Stimulated activated CD4-positive, alpha-beta T cell treated with anti-CD3 and anti-CD28 coated beads, Interleukin-4, amount 100 ng/mL, for 24 hours (primary cell): Measurements from ENCODE around the gene KIAA0586.
"Not testable (repeated sequence)": the region's sequence is repeated elsewhere in the genome, so short reads cannot be mapped to it uniquely, and the experiment has no call there.

Experiments used
- DNase-seq: peaks from one replicate; pipeline ENCODE4 v3.0.0-alpha.2; 2020

KIAA0586 gene

DNA sequence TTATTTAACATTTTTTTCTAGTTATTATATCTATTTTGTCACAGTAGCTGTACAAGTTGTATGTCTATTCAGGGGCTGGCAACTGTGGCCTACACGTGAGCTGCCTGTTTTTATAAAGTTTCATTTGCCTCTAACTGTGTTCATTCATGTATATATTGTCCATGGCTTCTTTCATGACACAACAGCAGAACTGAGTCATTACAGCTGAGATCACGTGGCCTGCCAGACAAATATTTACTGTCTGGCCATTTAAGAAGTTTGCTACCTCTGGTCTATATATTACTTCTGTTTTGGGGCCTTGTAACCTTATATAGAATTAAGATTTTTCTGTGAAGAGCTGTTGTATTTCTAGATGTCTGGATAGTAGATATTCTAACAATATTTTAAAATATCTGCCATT is 37.9 kb downstream of the KIAA0586 start:
- no peak for DNase-seq

DNA sequence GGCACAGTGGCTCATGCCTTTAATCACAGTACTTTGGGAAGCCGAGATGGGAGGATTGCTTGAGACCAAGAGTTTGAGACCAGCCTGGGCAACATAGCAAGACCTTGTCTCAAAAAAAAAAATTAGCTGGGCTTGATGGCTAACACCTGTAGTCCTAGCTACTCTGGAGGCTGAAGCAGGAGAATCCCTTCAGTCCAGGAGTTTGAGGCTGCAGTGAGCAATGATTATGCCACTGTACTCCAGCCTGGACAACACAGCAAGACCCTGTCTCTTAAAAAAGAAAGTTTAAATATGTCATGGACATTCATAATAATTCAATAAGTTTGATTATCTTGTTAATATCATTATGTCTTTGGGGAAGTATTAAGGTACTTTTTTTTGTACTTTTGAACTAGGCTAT is 38.9 kb downstream of the KIAA0586 start:
- no peak for DNase-seq

DNA sequence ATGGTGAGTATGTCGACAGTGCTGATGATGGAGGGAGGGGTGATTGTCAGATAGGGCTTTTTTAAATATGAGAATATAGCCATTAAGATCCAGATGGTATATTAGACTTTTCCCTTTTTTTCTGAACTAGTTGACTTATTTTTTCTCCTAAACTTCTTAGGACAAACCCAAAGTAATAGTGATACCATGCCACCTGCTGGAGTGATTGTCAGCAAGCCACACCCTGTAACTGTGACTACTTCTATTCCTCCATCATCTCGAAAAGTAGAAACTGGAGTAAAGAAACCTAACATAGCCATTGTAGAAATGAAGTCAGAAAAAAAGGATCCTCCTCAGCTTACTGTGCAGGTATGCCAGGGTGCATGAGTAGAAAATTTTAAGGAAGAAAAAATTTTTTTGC is 40.1 kb downstream of the KIAA0586 start:
- no peak for DNase-seq

DNA sequence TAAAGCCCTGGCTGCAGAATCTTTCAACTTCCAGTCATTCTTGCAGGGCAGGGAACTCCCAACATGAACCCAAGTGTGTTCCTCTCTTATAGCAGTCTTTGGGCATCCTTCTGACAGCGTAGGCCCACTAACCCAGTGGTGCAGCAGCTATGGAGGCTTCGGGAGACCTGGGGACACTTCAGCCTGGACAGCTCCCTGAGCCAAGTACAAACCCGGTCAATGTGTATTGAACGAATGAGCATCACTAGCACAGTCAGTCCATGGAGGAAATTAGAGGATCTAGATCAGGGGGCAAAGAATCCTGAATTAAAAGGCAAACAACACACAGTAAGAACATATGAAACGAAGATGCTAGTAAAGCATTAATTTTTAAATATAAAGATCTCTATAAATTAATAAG is 41.8 kb downstream of the KIAA0586 start:
- no peak for DNase-seq

DNA sequence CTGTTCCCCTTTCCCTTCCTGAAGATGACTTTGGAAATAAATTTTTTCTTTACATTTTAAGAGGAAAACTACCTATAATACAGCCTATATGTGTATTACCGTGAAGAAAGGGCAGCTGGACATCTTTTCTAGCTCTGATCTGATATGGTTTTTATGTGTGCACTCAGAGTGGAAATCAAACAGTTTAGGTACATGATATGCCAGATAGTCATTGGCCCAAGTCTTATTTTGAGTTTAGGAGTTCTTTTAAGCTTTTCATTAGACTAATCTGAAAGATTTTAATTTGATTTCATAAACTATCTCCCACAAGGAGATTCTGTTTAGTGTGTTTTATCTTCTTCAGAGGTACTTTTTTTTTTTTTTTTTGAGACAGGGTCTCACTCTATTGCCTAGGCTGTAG is 48.8 kb downstream of the KIAA0586 start:
- DNase-seq, result no peak

DNA sequence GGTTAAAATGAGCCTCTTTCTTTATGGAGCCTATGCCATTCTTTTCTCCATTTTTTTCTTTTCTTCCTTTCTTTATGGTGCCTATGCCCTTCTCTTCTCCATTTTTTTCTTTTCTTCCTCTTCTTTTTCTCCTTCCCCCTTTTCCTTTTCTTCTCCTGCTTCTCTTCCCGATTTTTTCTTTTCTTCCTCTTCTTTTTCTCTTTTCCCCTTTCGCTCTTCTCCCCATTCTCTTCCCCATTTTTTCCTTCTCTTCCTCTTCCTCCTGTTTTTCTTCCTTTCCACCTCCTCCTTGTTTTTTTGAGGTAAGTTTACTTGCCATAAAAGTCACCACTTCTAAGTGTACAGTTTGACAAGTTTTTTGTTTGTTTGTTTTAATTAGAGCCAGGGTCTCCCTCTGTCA is 50.1 kb downstream of the KIAA0586 start:
- DNase-seq, result no peak

DNA sequence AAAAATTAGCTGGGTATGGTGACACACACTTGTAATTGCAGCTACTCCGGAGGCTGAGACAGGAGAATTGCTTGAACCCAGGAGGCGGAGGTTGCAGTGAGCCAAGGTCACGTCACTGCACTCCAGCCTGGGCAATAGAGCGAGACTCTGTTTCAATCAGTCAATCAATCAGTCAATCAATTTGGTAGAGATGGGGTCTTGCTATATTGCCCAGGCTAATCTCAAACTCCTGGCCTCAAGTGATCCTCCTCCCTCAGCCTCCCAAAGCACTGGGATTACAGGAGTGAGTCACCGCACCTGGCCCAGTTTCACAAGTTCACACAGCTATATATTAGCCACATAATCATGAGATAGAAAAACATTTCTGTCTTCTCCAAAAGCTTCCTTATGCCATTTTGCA is 50.8 kb downstream of the KIAA0586 start:
- DNase-seq, result not testable (repeated sequence)

DNA sequence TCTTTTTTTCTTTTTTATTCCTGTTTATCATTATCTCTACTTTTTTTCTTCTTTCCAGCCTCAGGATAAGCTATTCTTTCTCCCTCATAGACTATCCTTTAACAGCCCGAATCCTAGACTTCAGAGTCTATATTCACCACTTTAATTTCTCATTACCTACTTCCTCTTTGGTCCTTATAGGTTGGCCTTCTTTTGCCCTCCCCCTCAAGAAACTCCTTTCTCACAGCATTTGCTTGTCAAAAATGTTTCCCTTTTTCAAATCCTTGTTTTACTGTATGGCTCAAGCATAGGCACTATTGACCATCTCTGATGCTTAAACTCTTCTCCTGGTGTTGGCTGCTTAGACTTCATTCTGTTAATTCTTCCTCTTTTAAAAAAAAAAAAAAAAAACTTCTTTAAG is 52.5 kb downstream of the KIAA0586 start:
- DNase-seq, result no peak

DNA sequence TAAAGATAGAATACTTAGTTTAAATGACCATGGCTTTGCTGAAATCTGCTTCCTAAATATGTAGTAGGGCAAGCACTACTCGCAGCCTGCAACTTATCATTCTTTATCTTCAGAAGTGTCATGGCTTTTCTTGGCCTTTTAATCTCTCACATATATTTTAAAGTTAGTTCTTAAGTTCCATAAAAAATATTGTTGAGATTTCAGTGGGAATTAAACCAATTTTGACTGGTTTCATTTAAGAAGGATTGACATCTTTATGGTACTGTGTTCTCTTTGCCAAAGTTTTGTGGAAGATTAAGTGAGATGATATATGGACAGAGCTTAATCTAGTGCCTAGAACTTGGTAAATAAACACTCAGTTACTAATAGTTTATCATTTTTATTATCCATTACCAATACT is 56.7 kb downstream of the KIAA0586 start:
- no peak for DNase-seq

DNA sequence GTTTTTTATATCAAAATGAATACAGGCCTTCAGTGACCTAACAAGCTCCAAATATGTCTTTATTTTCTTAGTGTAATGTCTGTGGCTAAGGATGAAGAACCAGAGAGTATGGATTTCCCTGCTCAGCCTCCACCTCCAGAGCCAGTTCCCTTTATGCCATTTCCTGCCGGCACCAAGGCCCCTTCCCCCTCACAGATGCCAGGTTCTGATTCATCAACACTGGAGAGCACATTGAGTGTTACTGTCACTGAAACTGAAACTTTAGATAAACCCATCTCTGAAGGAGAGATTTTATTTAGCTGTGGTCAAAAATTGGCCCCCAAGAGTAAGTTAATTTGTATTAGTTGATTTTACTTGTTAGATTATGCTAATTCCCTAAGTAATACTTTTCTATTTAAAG is 61.0 kb downstream of the KIAA0586 start:
- DNase-seq, result no peak

DNA sequence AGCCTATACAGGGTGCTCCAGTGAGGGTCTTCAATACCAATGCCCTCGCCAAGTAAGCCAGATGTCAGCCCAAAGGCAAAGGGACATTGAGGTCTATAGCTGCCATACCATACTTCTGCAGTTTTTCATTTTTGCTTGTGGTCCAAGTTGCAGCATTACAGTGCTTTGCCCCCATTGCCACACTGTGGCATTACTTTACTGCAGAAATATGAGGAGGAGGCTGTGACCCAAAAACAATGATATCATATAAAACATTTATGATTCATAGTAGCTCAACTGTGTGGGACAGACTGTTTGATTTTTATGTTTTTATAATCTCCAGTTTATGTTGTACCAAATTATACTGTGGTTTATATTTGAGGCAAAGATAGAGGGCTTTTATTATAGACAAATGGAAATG is 64.1 kb downstream of the KIAA0586 start:
- no peak for DNase-seq

DNA sequence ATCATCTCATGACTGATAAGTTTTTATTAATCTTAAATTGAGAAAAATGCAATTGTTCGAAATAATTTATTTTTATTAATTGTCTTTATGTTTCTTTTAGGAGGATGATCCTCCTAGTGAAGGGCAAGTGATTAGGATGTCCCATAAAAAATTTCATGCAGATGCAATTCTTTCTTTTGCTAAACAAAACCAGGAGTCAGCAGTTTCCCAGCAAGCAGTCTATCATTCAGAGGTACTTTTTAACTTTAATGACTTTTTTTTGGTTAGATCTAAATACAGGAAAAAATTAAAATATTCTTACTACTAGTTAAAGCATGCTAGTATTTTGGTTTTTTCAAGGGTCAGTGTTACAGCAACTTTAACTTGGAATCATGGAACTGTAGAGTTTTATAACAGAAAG is 64.5 kb downstream of the KIAA0586 start:
- DNase-seq, result no peak

DNA sequence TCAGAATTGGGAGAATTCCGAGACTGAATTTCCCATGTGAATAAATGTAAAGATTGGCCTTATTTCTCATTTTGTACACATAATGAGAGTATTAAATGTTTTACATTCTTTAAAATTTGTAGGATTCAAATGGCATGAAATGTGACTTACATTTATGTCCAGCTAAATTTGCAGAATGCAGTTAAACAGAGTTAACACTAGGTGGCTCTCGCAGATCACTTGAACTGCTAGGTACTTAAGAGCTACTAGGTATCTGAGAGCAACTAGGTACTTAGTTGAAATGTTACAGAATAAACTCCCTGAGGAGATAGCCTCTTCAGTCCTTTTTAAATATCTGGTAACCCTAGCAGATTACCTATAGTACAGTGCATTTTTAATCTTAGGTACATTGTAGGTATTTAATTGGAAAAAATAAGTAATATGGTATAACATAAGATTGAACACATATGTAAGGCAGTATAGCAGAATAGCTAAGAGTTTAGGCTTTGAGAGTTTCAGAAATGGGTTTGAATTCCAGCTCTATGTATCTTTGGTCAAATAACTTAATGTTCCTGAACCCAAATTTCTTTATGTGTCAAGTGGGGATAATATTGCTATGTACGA is 73.8 kb downstream of the KIAA0586 start:
- peak; percentile 32 for DNase-seq

DNA sequence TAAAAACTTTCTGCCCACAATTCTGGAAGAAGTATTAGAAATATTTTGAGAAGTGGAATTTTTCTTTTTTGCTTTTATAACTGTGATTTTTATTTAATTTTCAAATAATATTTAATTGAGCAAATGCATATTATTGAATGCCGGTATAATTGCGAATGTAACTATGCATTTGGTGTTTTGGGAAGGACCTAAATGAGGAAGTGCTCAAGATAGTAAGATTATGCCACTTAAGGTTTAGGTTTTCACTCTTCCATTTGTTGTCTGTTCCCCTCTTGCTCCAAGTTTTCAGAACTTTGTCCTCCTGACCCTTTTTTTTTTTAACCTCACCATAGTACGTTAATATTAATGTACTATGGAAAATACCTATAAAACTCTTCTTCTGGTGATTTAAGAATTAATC is 85.8 kb downstream of the KIAA0586 start:
- DNase-seq, result no peak

DNA sequence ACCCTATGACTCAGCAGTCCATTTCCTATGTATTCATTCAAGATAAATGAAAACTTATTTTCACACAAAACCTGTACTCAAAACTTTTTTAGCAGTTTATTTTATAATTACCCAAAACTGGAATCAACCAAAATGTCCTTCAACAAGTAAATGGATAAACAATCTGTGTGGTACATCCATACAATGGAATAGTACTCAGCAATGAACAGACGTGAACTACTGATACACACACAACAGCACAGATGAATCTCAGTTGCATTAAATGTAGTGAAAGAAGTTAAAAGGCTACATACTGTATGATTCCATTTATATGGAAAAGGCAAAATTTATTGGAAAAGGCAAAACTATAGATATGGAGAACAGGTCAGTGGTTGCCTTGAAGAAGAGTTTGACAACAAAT is 90.1 kb downstream of the KIAA0586 start:
- no peak for DNase-seq

DNA sequence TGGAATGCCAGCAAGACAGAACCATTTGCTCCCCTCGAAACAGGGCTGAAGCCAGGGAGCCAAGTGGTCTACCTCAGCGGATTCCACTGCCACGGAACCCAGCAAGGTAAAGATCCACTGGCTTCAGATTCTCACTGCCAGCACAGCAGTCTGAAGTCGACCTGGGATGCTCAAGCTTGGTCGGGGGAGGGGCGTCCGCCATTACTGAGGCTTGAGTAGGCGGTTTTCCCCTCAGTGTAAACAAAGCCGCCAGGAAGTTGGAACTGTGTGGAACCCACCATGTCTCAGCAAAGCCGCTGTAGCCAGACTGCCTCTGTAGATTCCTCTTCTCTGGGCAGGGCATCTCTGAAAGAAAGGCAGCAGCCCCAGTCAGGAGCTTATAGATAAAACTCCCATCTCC is 98.2 kb downstream of the KIAA0586 start:
- not testable (repeated sequence) for DNase-seq

DNA sequence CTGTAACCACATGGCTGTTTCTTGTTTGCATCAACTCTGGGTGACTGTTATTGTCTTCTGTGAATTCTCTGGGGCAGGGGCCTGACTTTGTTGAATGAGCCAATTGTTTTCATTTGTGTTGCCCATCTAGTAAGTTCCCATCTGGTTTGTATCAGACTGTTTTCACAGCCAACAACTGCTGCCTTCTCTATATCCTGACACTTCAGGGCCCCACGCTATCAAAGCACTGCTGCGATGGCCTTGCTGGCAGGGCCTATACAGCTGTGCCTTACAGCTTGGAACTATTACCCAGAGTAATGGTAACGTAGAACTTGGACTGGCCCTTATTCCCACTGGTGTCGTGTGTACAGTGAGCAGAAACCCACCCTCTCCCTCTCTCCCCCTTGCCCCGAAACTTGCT is 105.9 kb downstream of the KIAA0586 start:
- DNase-seq, result no peak

DNA sequence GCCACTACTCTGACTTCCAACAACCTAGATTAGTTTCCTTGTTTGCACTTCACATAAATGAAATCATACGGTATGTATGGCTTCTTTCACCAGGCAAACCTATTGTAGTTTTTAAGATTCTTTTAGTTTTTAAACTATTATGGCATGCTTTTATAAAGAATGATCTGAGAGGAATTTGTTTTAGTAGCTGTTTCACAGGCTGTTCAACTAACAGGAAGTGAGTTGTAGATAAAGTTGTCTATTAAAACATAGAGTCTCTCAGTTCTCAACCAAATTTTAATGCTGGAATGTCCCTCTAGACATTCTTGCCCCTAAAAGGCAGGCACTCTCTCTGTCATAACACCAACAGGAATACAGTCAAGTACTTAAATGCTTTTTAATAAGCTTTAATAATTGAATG is 107.5 kb downstream of the KIAA0586 start:
- DNase-seq, result no peak

DNA sequence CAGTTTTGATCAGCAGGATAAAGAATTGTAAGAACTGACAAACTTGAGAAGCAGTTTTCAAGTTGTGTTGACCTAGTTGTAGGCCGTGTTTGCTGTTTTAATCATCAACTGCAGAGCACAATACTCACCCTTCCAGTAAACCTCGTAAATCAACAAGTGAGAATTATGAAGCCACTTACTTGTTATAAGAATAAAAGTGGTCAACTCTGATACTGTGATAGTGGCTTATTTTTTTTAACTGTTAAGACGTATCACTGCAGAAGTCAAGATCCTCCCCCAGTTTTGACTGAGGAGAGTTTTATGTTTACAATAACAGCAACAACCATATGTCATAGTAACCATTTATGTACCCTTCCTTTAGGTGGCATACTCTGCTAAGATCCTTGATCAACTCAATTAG is 109.5 kb downstream of the KIAA0586 start:
- no peak for DNase-seq

DNA sequence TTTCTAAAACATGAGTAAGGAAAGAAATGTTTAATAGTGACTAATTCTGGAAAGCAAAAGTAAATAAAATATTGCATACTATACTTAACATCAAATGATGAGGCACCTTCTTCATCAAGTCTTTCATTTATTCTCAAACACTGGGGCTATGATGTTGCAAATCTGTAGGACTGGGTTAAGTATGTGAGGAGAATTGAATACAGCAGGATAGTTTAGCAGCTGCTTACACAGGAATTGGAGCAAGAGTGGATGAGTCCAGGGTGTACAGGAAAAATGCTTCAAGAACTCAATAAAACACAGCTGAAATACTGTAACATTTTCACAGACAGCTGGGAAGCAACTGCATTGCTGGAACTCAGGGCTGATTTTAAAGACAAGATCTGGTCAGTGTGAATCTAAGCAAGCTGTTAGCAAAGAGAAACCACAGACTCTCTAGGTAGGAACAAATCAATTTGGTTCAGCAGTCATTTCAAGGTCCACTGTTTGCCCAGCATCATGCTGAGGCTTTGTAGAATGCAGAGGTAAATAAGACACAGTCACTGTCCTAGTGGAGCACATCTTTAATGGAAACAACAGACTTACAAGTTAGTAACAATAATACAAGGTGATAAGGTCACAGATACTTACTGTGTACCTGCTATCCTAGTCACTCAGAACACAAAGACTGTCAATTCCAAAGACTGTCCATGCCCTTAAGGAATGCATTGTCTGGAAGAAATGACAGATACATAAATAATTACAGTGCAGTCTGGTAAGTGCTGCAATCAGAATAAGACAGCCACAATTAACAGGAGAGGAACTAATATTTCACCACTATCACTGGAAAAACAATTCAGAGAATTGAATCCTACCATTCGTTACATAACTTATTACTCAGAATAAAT is 113.5 kb downstream of the KIAA0586 start:
- DNase-seq, result no peak

DNA sequence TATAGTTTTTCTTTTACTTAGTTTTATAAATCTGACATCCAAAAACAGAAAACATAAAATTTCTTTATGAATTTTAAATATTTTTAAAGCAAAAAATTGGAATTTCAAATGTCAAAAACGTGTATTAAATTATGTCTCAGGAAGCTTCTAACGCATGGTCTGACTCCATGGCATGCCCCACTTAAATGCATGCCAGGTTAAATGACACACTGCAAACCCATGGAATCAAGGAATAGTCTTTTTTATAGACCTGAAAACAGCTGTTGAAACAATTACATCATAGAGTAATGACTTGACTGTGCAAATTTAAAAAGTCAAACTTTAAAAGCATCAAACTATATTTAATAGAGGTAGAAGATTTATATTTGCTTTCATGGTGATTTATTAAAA is 114.1 kb downstream of the KIAA0586 start:
- DNase-seq, result no peak

DNA sequence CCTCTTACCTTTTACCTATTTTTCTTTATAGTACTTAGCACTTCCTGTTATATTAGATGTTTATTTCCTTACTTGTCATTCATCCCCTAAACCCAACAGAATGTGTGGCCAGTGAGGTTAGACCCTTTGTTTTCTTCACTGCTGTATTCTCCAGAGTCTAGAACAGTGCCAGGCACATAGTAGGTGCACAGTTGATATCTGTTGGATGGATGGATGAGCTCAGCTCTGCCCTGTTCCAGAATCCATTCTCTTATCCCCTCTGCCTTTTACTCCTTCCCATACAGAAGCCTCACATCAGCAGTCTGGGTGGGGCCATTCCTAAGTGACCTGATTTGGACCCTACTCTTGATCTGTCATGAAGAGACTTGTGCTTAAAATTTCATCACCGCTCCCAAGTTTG is 115.7 kb downstream of the KIAA0586 start:
- no peak for DNase-seq

DNA sequence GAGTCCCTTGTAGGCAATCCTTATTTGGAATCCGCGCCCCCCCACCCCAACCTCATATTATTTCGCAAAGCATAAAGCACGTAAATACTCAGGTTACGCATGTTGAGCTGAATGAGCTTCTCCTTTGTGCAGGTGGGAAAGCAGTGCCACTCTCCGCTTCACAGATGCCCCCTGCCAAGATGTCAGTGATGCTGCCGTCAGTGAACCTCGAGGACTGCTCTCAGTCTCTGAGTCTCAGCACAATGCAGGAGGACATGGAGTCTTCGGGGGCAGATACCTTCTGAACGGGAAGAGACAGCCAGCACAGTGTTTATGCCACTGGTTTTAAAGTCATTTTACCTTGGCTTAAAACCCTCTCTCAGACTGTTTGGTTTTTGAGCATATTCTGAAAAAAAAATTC is 120.1 kb downstream of the KIAA0586 start:
- no peak for DNase-seq

DNA sequence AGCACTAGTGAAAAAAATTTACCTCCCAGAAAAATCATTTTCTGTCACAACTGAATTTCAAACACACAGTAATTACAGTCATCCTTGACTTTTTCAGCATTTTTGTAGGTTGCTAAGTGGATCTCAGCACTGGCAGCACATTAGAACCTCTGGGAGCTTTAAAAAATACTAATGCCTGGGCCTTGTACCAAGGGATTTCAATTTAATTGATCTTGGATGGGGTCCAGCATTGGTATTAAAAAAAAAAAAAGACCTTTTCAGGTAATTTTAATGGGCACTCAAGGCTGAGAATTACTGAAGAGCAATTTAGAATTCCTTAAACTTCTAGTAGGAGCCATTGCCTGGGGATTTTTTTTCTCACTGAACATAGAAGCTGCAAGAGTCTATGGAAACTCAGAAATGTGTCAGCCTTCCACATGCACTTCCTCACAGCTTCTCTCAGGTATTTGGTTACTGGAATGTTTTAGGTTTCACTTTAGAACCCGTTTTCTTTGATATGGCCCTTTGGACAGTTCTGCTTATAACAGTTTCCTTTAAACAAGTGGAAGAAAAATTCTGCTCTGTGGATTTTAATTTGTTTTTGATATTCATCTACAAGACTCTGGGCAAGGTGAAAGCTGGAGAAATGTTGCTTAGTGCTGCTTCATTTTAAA is 121.7 kb downstream of the KIAA0586 start:
- DNase-seq, result no peak
